ENCODE results near the gene C13orf46.

Gene C13orf46

DNA sequence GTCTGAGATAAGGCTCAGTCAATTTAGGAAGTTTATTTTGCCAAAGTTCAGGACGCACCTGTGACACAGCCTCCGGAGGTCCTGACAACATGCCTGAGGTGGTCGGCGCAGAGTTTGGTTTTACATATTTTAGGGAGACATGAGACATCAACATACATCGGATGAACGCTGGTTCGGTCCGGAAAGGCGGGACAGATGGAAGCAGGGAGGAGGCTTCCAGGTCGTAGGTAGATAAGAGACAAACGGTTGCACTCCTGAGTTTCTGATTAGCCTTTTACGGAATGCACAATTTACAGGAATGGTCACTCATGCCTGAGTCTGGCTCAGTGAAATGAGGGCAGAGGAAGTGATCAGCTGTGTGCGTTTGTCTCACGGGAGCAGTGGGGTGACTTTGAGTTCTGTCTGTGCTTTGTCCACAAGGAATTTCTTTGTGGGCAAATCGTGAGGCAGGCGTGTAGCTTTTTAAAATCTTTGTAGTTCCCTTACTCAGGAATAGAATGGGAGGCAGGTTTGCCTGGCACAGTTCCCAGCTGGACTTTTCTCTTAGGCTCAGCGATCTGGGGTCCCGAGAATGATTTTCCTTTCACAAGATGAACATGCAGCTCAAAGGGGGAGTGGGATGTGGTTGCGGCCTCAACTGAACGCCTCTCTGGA lies 36.2 kb downstream of the C13orf46 start:
- Histone ChIP-seq H3K9ac (ENCODE audit: low read length) (no peak overlapping the region), H3K4me3 (ENCODE audit: low read length) (no peak overlapping the region), H3K9me3 (ENCODE audit: control insufficient read depth, low read length) (no peaks in the 10 kb centered on the region), H3K36me3 (ENCODE audit: control insufficient read depth, insufficient read depth, low read length, severe bottlenecking) (no peaks in the 10 kb centered on the region), H3K4me1 (ENCODE audit: control insufficient read depth, insufficient read depth, low read length) (peaks cover 8% of the 10 kb centered on the region), H3K27me3 (replicated peaks; ENCODE audit: control insufficient read depth, insufficient read depth, low read length) (peaks cover 5% of the 10 kb centered on the region)
- no peak for DNase-seq (ENCODE audit: low read depth)

DNA sequence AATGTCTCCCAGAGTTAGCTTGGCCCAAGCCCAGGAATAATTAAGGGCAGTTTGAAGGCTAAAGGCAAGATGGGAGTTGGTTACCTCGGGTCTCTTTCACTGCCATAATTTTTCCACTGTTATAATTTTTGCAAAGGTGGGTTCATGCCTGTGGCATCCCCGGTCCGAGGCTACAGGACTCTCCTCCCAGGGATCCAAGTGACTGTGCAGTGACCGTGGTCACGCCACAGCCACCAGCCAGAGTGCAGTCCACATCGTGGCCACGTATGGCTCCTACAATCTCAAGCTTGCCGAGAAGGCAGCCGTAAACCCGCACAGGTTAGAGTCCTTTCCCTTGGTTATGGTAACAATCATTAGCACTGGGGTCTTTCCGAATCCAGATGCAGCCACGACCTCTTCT lies 36.8 kb downstream of the C13orf46 start:
- no peak for DNase-seq (ENCODE audit: low read depth)
- Histone ChIP-seq H3K4me3 (ENCODE audit: low read length) (no peak overlapping the region), H3K4me1 (ENCODE audit: control insufficient read depth, insufficient read depth, low read length) (peaks cover 8% of the 10 kb centered on the region)

DNA sequence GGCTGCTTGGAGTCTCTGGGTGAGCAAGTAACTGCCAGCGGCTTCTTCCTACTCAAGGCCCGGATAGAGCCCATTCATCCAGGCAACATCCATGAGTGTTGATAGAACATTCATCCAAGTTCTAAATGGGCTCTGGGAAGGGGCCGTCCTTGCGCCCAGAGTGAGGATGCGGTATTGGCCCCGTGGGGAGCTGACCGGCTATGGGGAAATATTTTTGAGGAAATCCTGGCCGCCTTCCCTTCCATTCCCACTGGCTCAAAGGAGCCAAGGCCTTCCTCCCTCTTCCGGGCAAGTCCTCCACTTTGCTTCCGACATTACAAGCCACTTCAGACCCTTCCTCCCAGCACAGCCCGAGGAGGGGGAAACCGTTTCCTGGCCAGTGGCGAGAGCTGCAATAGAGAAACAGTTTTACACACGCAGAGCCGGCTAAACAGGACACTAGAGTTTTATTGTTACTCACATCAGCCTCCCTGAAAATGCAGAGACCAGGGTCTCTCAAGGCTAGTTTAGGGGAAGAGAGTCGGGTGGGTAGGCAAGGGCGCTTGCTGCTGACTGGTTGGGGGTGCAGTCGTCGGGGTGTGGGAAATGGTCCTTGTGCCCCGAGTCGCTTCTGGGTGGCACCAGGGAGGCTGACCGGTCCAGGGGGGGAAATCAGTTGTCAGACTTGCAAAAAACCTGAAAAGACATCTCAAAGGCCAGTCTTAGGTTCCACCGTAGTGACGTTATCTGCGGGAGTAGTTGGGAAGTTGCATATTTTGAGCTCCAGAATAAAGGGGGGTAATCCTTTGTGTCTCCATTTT lies 37.5 kb downstream of the C13orf46 start:
- Histone ChIP-seq H3K9ac (ENCODE audit: low read length) (no peak overlapping the region), H3K27me3 (replicated peaks; ENCODE audit: control insufficient read depth, insufficient read depth, low read length) (peaks cover 5% of the 10 kb centered on the region), H3K4me3 (ENCODE audit: low read length) (no peak overlapping the region), H3K9me3 (ENCODE audit: control insufficient read depth, low read length) (no peaks in the 10 kb centered on the region), H3K36me3 (ENCODE audit: control insufficient read depth, insufficient read depth, low read length, severe bottlenecking) (no peaks in the 10 kb centered on the region), H3K4me1 (ENCODE audit: control insufficient read depth, insufficient read depth, low read length) (peaks cover 8% of the 10 kb centered on the region)
- DNase-seq (ENCODE audit: low read depth), result no peak

More for the DNA sequence above, 36.8 kb downstream of the C13orf46 start:
- Histone ChIP-seq H3K9ac (ENCODE audit: low read length) (no peak overlapping the region), H3K36me3 (ENCODE audit: control insufficient read depth, insufficient read depth, low read length, severe bottlenecking) (no peaks in the 10 kb centered on the region), H3K27me3 (replicated peaks; ENCODE audit: control insufficient read depth, insufficient read depth, low read length) (peaks cover 5% of the 10 kb centered on the region), H3K9me3 (ENCODE audit: control insufficient read depth, low read length) (no peaks in the 10 kb centered on the region)

DNA sequence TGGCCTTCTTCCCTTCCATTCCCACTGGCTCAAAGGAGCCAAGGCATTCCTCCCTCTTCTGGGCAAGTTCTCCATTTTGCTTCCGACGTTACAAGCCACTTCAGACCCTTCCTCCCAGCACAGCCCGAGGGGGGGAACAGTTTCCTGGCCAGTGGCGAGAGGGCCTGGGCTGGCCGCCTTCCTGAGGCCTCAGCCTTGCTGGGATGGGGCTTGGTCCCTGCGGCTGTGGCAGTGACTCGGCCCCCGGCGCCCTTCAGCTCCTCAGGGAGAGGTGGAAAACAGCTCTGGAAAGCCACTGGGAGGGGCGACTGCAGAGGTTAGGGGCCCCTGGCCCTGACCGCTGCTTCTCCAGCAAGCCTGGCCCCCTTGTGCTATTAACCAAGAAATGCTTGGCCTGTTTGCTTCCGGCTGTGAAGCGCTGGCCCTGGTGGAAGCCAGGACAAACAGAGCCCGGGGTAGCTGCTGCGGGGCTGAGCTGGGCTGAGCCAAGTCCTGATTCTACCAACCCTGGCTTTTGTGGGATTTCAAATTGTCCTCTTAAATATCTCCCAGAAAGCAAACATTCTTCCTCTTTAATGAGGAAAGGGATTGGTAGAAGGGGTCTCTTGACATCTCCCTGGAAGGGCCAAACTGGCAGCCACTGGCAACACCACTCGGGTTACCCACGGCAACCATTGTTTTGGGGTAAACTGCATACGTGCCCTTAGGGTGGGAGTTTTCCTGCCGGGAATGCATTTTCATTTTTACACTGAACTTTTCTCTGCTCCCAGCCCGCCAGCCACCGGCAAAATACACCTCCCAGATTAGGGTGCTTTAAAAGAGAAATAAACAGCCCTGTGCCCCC lies 38.7 kb downstream of the C13orf46 start:
- Histone ChIP-seq H3K4me3 (ENCODE audit: low read length) (no peak overlapping the region), H3K27me3 (replicated peaks; ENCODE audit: control insufficient read depth, insufficient read depth, low read length) (peaks cover 5% of the 10 kb centered on the region)
- DNase-seq (ENCODE audit: low read depth), result no peak

DNA sequence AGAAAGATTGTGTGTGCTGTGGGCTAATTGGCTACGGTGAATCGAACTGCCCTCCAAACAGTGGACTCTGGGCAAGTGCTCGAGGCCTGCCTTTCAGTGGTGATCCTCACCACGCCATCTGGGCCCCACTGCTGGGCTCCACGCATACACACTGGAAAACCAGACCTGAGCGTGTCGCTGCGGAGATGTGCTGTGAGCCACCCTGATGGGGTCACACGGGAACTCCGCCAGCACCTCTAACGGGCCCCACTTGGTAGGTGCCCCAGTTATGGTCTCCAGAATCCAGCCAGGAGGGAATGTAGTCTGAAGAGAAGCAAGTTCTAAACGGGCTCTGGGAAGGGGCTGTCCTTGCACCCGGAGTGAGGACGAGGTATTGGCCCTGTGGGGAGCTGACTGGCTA lies 39.3 kb downstream of the C13orf46 start:
- peaks cover 8% of the 10 kb centered on the region for H3K4me1 ChIP-seq (ENCODE audit: control insufficient read depth, insufficient read depth, low read length)
- no peak for DNase-seq (ENCODE audit: low read depth)
- H3K27me3 ChIP-seq (replicated peaks; ENCODE audit: control insufficient read depth, insufficient read depth, low read length), result peaks cover 5% of the 10 kb centered on the region
- H3K4me3 ChIP-seq (ENCODE audit: low read length), result no peak overlapping the region
- H3K9me3 ChIP-seq (ENCODE audit: control insufficient read depth, low read length), result no peaks in the 10 kb centered on the region
- H3K36me3 ChIP-seq (ENCODE audit: control insufficient read depth, insufficient read depth, low read length, severe bottlenecking), result no peaks in the 10 kb centered on the region
- no peak overlapping the region for H3K9ac ChIP-seq (ENCODE audit: low read length)

More for the DNA sequence above, 38.7 kb downstream of the C13orf46 start:
- H3K9ac ChIP-seq (ENCODE audit: low read length), result no peak overlapping the region
- H3K4me1 ChIP-seq (ENCODE audit: control insufficient read depth, insufficient read depth, low read length), result peaks cover 8% of the 10 kb centered on the region
- no peaks in the 10 kb centered on the region for H3K36me3 ChIP-seq (ENCODE audit: control insufficient read depth, insufficient read depth, low read length, severe bottlenecking)
- no peaks in the 10 kb centered on the region for H3K9me3 ChIP-seq (ENCODE audit: control insufficient read depth, low read length)

DNA sequence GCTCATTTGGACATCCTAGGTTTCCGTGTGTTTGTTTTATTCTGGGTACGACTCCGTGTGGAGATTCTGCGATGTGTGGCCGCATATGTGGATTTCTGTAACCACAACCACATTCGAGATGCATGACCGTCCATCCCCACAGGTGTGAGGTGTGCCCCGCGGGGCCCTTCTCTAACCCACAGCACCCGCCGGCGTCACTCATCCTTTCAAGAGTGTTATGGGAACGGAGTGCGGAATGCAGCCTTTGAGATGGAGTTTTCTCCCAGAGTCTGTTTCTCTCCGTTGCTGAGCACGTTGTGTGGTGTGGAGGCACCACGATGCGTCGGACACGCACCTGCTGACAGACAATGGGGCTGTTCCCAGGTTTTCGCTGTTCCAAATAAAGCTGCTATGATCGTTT lies 40.0 kb downstream of the C13orf46 start:
- no peak for DNase-seq (ENCODE audit: low read depth)
- H3K4me3 ChIP-seq (ENCODE audit: low read length), result no peak overlapping the region

DNA sequence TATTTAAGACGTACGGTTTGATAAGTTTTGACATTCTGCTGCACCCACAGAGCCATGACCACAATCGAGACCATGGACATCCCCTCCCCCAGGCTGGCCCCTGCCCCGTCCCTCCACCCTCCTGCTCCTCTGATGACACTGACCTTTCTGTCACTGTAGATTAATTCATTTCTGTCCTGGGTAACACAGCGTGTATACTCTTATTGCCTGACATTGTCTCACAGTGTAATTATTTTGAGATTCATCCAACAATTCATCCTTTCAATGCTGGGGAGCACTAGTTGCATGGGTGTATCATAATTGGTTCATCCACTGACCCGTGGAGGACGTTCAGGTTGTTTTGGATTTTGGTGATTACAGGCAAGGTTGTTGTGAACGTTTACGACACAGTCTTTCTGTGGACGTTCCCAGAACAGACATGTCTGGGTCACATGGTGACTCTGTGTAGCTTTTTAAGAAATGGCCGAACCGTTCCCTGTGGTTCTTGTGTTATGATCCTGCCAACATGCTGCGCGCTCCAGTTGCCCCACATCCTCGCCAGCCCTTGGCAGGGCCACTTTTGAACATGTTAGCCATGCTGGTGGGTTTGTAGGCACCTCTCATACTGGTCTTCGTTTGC lies 41.9 kb downstream of the C13orf46 start:
- Histone ChIP-seq H3K4me1 (ENCODE audit: control insufficient read depth, insufficient read depth, low read length) (peaks cover 25% of the 10 kb centered on the region), H3K36me3 (ENCODE audit: control insufficient read depth, insufficient read depth, low read length, severe bottlenecking) (no peaks in the 10 kb centered on the region), H3K9ac (ENCODE audit: low read length) (no peak overlapping the region), H3K9me3 (ENCODE audit: control insufficient read depth, low read length) (no peaks in the 10 kb centered on the region), H3K4me3 (ENCODE audit: low read length) (no peak overlapping the region), H3K27me3 (replicated peaks; ENCODE audit: control insufficient read depth, insufficient read depth, low read length) (no peaks in the 10 kb centered on the region)
- no peak for DNase-seq (ENCODE audit: low read depth)

More for the DNA sequence above, 40.0 kb downstream of the C13orf46 start:
- Histone ChIP-seq H3K36me3 (ENCODE audit: control insufficient read depth, insufficient read depth, low read length, severe bottlenecking) (no peaks in the 10 kb centered on the region), H3K9ac (ENCODE audit: low read length) (no peak overlapping the region), H3K4me1 (ENCODE audit: control insufficient read depth, insufficient read depth, low read length) (peaks cover 14% of the 10 kb centered on the region), H3K27me3 (replicated peaks; ENCODE audit: control insufficient read depth, insufficient read depth, low read length) (peaks cover 5% of the 10 kb centered on the region), H3K9me3 (ENCODE audit: control insufficient read depth, low read length) (no peaks in the 10 kb centered on the region)

DNA sequence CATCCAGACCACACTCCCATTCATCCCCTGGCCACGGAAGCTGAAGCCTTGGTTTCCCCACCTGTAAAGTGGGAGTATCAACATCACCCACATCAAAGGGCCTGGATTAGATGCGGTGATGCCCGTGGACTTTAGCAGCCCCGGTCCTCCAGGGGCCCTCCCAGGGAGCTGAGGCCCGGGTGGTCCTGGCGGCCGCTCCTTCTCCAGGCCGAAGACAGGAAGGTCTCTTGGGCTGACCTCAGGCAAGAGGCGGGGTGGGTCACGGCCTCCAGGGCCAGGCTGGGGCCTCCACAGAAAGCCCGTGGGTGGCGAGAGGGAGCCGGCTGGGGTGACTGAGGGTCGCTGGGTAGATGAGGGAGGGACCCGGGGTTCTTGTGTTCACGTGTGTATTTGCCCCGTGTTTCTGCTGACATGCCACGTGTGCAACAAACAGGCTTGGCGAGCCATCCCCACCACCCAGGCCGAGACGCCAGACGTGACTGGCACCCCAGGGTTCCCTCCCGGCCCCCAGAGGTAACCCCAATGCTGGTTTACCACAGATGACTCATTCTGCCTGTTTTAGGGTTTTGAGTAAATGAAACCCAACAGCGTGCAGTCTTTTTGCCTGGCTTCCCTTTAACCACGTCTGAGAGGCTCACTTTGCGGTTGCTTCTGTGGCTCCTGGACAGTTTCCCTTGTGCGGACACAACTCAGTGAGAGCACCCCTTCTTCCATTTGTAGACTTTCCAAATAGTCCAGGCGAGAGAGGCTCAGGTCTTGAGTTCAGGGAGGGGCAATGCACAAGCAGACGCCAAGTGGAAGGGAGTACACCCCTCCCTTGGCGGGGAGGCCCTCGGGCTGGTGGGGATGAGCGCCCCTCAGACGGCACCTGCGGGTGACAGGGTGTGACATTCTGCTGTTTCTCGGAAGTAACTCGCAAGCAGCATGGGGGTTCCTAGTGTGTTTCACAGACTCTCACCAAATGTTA lies 42.9 kb downstream of the C13orf46 start:
- Histone ChIP-seq H3K4me1 (ENCODE audit: control insufficient read depth, insufficient read depth, low read length) (peaks cover 34% of the 10 kb centered on the region), H3K36me3 (ENCODE audit: control insufficient read depth, insufficient read depth, low read length, severe bottlenecking) (no peaks in the 10 kb centered on the region), H3K27me3 (replicated peaks; ENCODE audit: control insufficient read depth, insufficient read depth, low read length) (no peaks in the 10 kb centered on the region), H3K9me3 (ENCODE audit: control insufficient read depth, low read length) (no peaks in the 10 kb centered on the region), H3K4me3 (ENCODE audit: low read length) (no peak overlapping the region), H3K9ac (ENCODE audit: low read length) (no peak overlapping the region)
- DNase-seq (ENCODE audit: low read depth), result no peak

DNA sequence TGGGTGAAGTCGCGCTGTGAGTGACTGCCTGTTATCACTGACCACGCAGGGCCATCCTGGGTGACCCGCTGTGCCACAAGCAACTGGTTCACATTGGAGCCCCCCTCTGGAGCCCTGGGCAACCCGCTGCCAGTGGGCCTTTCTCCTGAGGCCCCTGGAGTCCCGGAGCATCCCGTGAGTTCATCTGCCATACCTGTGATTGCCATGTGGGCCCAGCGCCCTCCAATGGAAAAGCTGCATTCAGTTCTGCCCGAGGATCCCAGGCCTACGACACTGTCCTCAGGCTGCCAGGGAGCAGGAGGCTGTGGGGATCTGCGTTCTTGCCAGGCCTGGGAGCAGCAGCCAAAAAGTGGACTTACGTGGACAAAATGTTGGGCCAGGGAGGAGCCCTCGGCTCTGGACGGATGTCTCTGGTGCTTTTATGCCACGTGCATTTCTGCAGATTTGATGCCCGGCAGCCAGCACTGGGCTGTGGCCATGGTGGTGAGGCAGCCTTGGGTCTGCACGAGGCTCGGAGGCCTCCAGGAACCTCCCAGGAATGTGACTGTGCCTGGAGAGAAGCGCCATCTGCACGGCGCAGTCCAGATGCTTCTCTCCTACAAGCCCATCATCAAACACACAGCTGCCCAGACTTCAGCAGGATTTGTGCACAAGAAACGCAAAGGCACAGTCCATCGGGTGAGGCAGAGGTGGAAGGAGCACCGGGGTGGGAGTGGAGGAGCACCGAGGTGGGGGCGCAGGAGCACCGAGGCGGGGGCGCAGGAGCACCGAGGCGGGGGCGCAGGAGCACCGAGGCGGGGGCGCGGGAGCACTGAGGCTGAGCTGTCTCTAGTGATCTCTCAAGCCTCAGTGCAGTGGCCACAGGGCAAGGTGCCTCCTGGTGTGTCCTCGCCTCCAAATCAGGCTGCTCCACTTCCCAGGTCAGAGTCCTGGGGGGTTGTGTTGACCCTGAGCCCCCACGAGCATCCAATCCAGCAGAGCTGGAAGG lies 44.0 kb downstream of the C13orf46 start:
- Histone ChIP-seq H3K4me1 (ENCODE audit: control insufficient read depth, insufficient read depth, low read length) (peaks cover 35% of the 10 kb centered on the region), H3K9me3 (ENCODE audit: control insufficient read depth, low read length) (no peaks in the 10 kb centered on the region), H3K4me3 (ENCODE audit: low read length) (no peak overlapping the region), H3K27me3 (replicated peaks; ENCODE audit: control insufficient read depth, insufficient read depth, low read length) (no peaks in the 10 kb centered on the region), H3K9ac (ENCODE audit: low read length) (peak overlapping the region; percentile 68), H3K36me3 (ENCODE audit: control insufficient read depth, insufficient read depth, low read length, severe bottlenecking) (no peaks in the 10 kb centered on the region)
- DNase-seq (ENCODE audit: low read depth), result no peak
